Measurements from ENCODE around the gene FOXA1. TPM values are rescaled to one million over a fixed set of nuclear protein-coding genes. Genes with fewer than 3 reads are reported as not detected.

The FOXA1 gene
- total RNA-seq, 4 donors from 2014 or later: 0.17 to 0.97 TPM; not detected in 2

GRCh38 chr14:37545174-37545573 lies 49.9 kb downstream of the FOXA1 start:
- Histone ChIP-seq H3K4me3 (no peak overlapping the region), H3K4me1 (no peaks in the 10 kb centered on the region), H3K36me3 (no peaks in the 10 kb centered on the region), H3K9me3 (no peaks in the 10 kb centered on the region), H3K27me3 (no peaks in the 10 kb centered on the region), H3K27ac (replicated peaks in 1 of 4) (no peak overlapping the region)
- intact Hi-C loops (cut with DNase I): no loop called here
- no peak for TF ChIP-seq POLR2A (IDR thresholded peaks at IDR 0.05; ENCODE audit: low read depth)
- TF ChIP-seq CTCF (IDR thresholded peaks at IDR 0.05): no peak
- TF ChIP-seq POLR2AphosphoS5 (IDR thresholded peaks at IDR 0.05): no peak
- TF ChIP-seq EP300 (IDR thresholded peaks at IDR 0.05): no peak
- DNase-seq (ENCODE audit: extremely low spot score): no peak

- TF ChIP-seq POLR2A (IDR thresholded peaks at IDR 0.05; ENCODE audit: low read depth) (no peak), POLR2AphosphoS5 (IDR thresholded peaks at IDR 0.05) (no peak), EP300 (IDR thresholded peaks at IDR 0.05) (no peak), CTCF (IDR thresholded peaks at IDR 0.05) (no peak)
- Histone ChIP-seq H3K9me3 (no peaks in the 10 kb centered on the region), H3K4me3 (no peak overlapping the region), H3K27ac (replicated peaks in 1 of 4) (no peak overlapping the region), H3K27me3 (no peaks in the 10 kb centered on the region), H3K4me1 (no peaks in the 10 kb centered on the region), H3K36me3 (no peaks in the 10 kb centered on the region)
- WGBS: 66% methylated on average over 2 of the region's 2 CpGs
- DNase-seq (ENCODE audit: extremely low spot score): no peak
- intact Hi-C loops (cut with DNase I): no loop called here
These were observed 50.6 kb downstream of the FOXA1 start for GRCh38 chr14:37544407-37544806.

GRCh38 chr14:37539992-37540391 lies 55.1 kb downstream of the FOXA1 start:
- H3K9me3 ChIP-seq: no peaks in the 10 kb centered on the region
- TF ChIP-seq POLR2A (IDR thresholded peaks at IDR 0.05; ENCODE audit: low read depth) (no peak), EP300 (IDR thresholded peaks at IDR 0.05) (no peak), CTCF (IDR thresholded peaks at IDR 0.05) (no peak), POLR2AphosphoS5 (IDR thresholded peaks at IDR 0.05) (no peak)
- H3K4me1 ChIP-seq: no peaks in the 10 kb centered on the region
- WGBS: 94% methylated on average over 1 of the region's 1 CpG
- intact Hi-C loops (cut with DNase I): no loop called here
- no peak for DNase-seq (ENCODE audit: extremely low spot score)
- H3K36me3 ChIP-seq: no peaks in the 10 kb centered on the region
- no peak overlapping the region for H3K4me3 ChIP-seq
- no peak overlapping the region for H3K27ac ChIP-seq (replicated peaks in 1 of 4)
- H3K27me3 ChIP-seq: no peaks in the 10 kb centered on the region

Other genes starting within 250 kb of the FOXA1 start
- gene TTC6, start 380 bp upstream of the FOXA1 start, total RNA-seq: not detected